Fibroblast of lung (primary cell): ENCODE results near the gene ENC1.

Experiments
- CTCF ChIP-seq, 2 donors: IDR thresholded peaks in 1 of 2; conservative IDR thresholded peaks in 1 of 2; 1 replicate in 1 of 2; 2 replicates in 1 of 2; pipeline ENCODE4 v1.5.1; 2011 to 2012; ENCODE audit warnings: low read length in 2 of 2, control low read depth in 1 of 2, inconsistent platforms in 1 of 2, low read depth in 1 of 2, mild to moderate bottlenecking in 1 of 2
- EZH2 ChIP-seq: IDR thresholded peaks from 2 replicates; pipeline ENCODE4 v1.5.1; 2012; ENCODE audit warnings: low read length, control low read depth, mild to moderate bottlenecking; ENCODE audit errors: missing control alignments

- no peak for TF ChIP-seq CTCF (conservative IDR thresholded peaks at IDR 0.05 in 1 of 2, IDR thresholded peaks at IDR 0.05 in 1 of 2; ENCODE audit: low read depth in 1 of 2, low read length in 2 of 2)
- TF ChIP-seq EZH2, result no peak
These were observed 9.2 kb downstream of the ENC1 start for GRCh38 chr5:74631081-74631953.
